Left lung (tissue), 10 donors: ENCODE results near the gene TUG1. TPM values are rescaled to one million over a fixed set of nuclear protein-coding genes. Genes with fewer than 3 reads are reported as not detected.

ENCODE experiments used
- ATAC-seq: fragments of 200-7000 bp; cut with Tn5 transposase; one replicate; pipeline ENCODE4 v1.9.1; 2020; ENCODE audit warnings: moderate library complexity
- DNase-seq, 4 donors: peaks; one replicate each; pipeline ENCODE4 v3.0.0-alpha.2; 2013 to 2020
- H3K27ac ChIP-seq, 2 donors: fragments of 200-600 bp; sonication (generic) in 1 of 2; one replicate each; pipeline versions ENCODE4 v1.5.0 to v1.8.0; 2020 to 2021
- H3K27me3 ChIP-seq, 2 donors: fragments of 200-600 bp; sonication (generic) in 1 of 2; one replicate each; pipeline versions ENCODE4 v1.5.0 to v1.8.0; 2020 to 2021
- H3K36me3 ChIP-seq, 2 donors: fragments of 200-600 bp; sonication (generic) in 1 of 2; one replicate each; pipeline versions ENCODE4 v1.5.0 to v1.8.0; 2020 to 2021
- H3K4me1 ChIP-seq, 2 donors: fragments of 200-600 bp; one replicate each; pipeline ENCODE4 v1.8.0; 2021
- H3K4me3 ChIP-seq, 2 donors: fragments of 200-600 bp; sonication (generic) in 1 of 2; one replicate each; pipeline versions ENCODE4 v1.5.0 to v1.8.0; 2020 to 2021; ENCODE audit warnings: mild to moderate bottlenecking in 1 of 2
- H3K9me3 ChIP-seq, 2 donors: fragments of 200-600 bp; sonication (generic) in 1 of 2; one replicate each; pipeline versions ENCODE4 v1.5.0 to v1.8.0; 2020 to 2021
- CTCF ChIP-seq, 2 donors: fragments of 200-600 bp; sonication (generic) in 1 of 2; IDR thresholded peaks; one replicate each; pipeline versions ENCODE4 v1.5.0 to v1.8.0; 2021; ENCODE audit warnings: antibody characterized with exemption in 2 of 2
- intact Hi-C, 2 donors: fragments of 100-400 bp; cut with DNase I; formaldehyde crosslinking; loops; one replicate each; pipeline versions ENCODE4 v1.11.2 to v1.14.2; 2022
- polyA plus RNA-seq, 6 donors: library from polyadenylated mRNA; unstranded; fragments of 120-200 nt; gene quantifications; one replicate each; pipeline ENCODE4 v1.2.1, GENCODE V29; 2013; ENCODE audit not compliant: insufficient read length in 6 of 6
- total RNA-seq, 2 donors: library from RNA; stranded (reverse); fragmentation: NEBNext Ultra II Directional; extraction: Animal tissue kit (Norgen Biotek cat#: 25700); gene quantifications; one replicate each; pipeline ENCODE4 v1.2.1, GENCODE V29; 2021
- donor health status: DM: no; HTN: yes; CAD: no.
- donor health status: DM: no; HTN: no; CAD: no.

Gene TUG1
- total and polyA plus RNA-seq, 8 donors = 56.4 to 251 (median 230) TPM

GRCh38 chr22:30984317-30984716, 15.3 kb downstream of the TUG1 start:
- intact Hi-C loops = no loop called here
- no peak for ATAC-seq
- H3K4me3 ChIP-seq = no peak overlapping the region
- H3K27ac ChIP-seq = no peak overlapping the region
- no peak for TF ChIP-seq CTCF (IDR thresholded peaks at IDR 0.05)
- DNase-seq = no peak
- H3K4me1 ChIP-seq = no peaks in the 10 kb centered on the region
- H3K27me3 ChIP-seq = no peaks in the 10 kb centered on the region
- H3K9me3 ChIP-seq = no peaks in the 10 kb centered on the region
- H3K36me3 ChIP-seq = no peaks in the 10 kb centered on the region

GRCh38 chr22:30985561-30986208, 16.6 kb downstream of the TUG1 start:
- no peaks in the 10 kb centered on the region for H3K36me3 ChIP-seq
- DNase-seq = no peak
- ATAC-seq = no peak
- H3K27ac ChIP-seq = no peak overlapping the region
- no peaks in the 10 kb centered on the region for H3K27me3 ChIP-seq
- no peak for TF ChIP-seq CTCF (IDR thresholded peaks at IDR 0.05)
- intact Hi-C loops = no loop called here
- H3K4me3 ChIP-seq = no peak overlapping the region
- no peaks in the 10 kb centered on the region for H3K9me3 ChIP-seq
- no peaks in the 10 kb centered on the region for H3K4me1 ChIP-seq

- no peaks in the 10 kb centered on the region for H3K36me3 ChIP-seq
- no peaks in the 10 kb centered on the region for H3K4me1 ChIP-seq
- H3K27ac ChIP-seq = no peak overlapping the region
- H3K27me3 ChIP-seq = no peaks in the 10 kb centered on the region
- no peak for DNase-seq
- no peak for TF ChIP-seq CTCF (IDR thresholded peaks at IDR 0.05)
- peaks cover 0 to 5% of the 10 kb centered on the region in 2 donors for H3K9me3 ChIP-seq
- no peak for ATAC-seq
- intact Hi-C loops = no loop called here
- H3K4me3 ChIP-seq = no peak overlapping the region
Measured at GRCh38 chr22:30989474-30989873, 20.4 kb downstream of the TUG1 start.

GRCh38 chr22:30990690-30991089, 21.6 kb downstream of the TUG1 start:
- Histone ChIP-seq H3K4me1 (peaks cover 0 to under 1% of the 10 kb centered on the region in 2 donors), H3K36me3 (no peaks in the 10 kb centered on the region), H3K4me3 (no peak overlapping the region), H3K27me3 (no peaks in the 10 kb centered on the region), H3K9me3 (peaks cover 0 to 5% of the 10 kb centered on the region in 2 donors), H3K27ac (no peak overlapping the region)
- TF ChIP-seq CTCF (IDR thresholded peaks at IDR 0.05) = no peak
- no peak for ATAC-seq
- no peak for DNase-seq
- intact Hi-C loops = no loop called here

GRCh38 chr22:30992565-30992964, 23.5 kb downstream of the TUG1 start:
- ATAC-seq = no peak
- intact Hi-C loops = no loop called here
- H3K27ac ChIP-seq = no peak overlapping the region

More at GRCh38 chr22:30992565-30992964, 23.5 kb downstream of the TUG1 start:
- no peak overlapping the region for H3K4me3 ChIP-seq
- DNase-seq = no peak
- H3K36me3 ChIP-seq = no peaks in the 10 kb centered on the region
- H3K4me1 ChIP-seq = peaks cover 0 to 9% of the 10 kb centered on the region in 2 donors
- H3K9me3 ChIP-seq = peaks cover 0 to 5% of the 10 kb centered on the region in 2 donors
- H3K27me3 ChIP-seq = no peaks in the 10 kb centered on the region
- TF ChIP-seq CTCF (IDR thresholded peaks at IDR 0.05) = no peak
